Ammon's horn (tissue), 1 donor: ENCODE measurements around the gene PSMC4.

Source experiments
- DNase-seq: peaks from one replicate; pipeline ENCODE4 v3.0.0-alpha.2; 2016; ENCODE audit warnings: low spot score

The PSMC4 gene

DNA sequence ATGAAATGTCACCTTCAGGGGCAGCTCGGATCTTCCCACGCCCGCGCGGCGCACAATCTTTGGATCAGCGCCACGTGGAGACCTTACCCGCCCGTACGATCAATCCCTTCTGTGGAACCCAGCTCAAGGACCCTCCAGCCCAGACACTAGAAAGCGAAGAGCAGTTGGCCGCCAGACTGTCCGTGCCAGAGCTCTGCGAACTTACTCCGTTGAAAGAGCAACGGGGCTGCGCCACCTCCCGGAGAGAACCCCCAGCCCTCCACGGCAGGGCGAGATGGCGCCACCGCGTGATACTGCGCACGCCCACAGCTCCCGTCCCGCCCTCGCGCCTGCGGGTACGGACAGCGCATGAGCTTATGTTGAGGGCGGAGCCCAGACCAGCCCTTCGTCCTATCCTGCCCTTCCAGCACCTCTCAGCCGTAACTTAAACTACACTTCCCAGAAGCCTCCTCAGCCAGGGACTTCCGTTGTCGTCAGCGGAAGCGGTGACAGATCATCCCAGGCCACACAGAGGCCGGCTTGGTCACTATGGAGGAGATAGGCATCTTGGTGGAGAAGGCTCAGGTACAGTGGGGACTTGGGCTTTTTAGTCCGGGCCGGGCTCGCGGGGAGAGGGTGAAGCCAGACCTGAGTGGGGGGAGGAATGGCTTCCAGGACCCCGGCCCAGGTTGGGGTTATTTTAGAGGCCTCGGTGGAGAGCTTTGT lies at the start of gene PSMC4:
Gene PSMC4, plus strand, starts transcription at position 491 of the 705 bp plus-strand sequence. Its CDS starts 38 bp downstream, at position 529.
- peak; percentile 100 for DNase-seq

DNA sequence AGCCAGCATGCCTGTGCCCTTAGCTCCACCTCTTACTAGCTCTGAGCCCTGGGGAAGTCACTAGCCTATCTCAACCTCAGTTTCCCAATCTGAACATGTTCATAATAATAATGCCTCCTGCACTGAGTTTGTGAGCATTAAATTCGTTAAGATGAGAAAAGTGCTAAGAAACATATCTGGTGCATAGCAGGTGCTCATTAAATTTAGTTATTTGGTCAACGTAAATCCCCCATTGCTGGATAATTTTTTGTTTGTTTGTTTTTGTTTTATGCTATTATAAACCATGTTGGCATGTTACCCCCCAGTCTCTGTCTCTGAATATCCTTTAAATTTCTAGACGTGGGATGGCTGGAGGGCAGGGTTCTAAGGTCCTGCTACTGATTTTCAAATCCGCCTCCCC lies 47.1 kb upstream of the PSMC4 start:
- DNase-seq: no peak

DNA sequence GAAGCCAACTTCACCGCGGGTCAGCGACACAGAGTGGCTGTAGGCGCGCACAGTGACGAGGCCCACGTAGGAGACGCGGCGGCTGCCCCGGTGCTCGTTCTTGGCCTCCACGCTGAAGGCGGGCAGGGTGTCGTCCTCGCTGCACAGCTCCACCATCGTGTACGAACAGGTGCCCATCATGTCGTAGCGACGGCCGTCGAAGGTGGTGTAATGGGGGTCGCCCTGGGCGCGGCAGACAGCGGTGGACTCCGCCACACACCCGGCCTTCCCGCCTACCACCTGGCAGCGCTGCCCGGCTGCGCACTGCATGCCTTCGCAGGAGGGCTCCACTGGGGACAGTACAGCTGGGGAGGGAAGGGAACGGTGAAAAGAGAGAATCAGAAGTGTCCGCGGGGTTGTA lies 46.6 kb upstream of the PSMC4 start:
- DNase-seq: no peak

DNA sequence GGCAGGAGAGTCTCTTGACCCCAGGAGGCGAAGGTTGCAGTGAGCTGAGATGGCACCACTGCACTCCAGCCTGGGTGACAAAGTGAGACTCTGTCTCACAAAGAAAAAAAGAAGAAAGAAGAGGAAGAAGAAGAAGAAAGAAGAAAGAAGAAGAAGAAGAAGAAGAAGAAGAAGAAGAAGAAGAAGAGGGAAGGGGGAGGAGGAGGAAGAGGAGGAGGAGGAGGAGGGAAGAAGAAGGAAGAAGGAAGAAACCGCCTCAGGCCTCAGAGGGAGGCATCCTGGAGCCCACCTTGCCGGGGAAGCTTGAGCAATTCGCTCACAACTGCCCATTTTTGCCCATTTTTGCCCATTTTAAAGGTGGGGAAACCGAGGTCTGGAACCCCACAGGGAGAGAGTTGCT lies 46.0 kb upstream of the PSMC4 start:
- DNase-seq: no peak

DNA sequence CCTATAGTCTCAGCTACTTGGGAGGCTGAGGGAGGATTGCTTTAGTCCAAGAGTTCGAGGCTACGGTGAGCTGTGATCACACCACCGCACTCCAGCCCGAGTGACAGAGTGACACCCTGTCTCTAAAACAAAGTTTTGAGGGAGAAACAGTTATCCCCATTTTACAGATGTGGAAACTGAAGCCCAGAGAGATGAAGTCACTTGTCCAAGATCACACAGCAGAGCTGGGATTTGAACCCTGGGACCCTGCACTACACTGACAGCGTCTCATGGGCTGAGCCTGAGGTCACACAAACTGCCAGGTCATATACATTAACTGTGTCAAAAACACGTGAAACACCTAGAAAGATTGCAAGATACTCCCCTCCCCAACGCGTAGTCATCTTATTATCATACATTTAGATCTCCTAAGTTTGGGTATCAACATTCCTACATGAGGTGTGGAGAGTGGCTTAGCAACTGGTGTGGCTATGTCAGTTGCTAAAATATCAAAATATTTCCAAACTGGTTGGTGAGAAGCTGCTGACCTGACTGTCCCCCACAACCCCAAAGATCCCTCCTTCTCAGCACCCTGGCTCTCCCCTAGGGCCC lies 44.7 kb upstream of the PSMC4 start:
- DNase-seq: no peak

DNA sequence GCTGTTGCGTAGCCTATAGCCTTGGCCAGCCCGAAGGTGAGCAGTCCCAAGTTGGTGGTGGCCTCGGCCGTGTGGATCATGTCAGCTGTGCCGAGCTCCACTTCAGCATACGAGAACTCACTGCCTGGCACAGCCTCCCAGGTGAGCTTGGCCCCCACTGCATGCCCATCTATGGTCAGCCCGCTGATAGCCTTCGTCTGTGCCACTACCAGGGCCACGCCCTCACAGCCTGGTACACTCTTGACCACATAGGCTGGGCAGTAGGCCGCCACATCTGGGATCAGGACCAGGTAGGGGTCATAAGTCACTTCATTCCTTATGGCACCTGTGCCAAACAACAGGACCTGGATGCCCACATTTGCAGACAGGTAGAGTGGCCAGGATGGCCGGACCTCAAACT lies 43.9 kb upstream of the PSMC4 start:
- DNase-seq: no peak

DNA sequence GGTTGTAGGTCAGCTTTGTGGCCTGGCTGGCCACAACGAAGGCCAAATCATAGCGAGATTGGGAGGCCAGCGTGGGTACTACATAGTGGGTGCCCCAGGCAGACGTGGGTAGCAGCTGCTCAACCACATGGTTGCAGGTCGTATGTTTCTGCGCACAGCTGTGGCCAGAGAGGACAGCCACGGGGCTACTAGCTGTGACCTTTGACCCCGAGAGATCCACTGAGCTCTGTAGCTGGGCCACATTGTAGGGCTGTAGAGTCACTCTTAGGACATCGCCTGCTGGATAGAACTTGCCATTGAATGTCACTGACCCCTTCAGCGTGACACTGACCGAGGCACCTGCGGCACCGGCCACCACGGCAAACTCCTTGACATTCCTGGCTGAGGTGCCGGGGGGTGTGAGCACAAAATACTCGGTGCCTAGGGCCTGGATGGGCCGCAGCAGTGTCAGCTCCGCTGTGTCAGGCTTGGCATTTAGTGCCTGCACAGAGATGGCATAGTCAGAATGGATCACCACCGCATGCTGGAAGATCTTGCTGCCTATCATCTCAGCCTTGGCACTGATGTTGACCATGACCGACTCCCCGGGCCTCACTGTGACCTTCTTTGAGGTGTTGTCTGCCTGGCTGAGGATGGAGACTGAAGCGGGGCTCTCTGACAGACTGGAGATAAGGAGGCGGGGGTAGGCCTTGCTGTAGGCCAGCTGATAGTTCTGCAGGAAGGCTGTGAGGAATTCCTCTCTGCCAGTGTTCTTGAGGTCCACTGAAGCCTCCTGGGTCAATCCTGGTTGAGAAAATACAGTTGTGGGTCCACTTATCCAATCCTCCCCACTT lies 43.2 kb upstream of the PSMC4 start:
- DNase-seq: no peak

DNA sequence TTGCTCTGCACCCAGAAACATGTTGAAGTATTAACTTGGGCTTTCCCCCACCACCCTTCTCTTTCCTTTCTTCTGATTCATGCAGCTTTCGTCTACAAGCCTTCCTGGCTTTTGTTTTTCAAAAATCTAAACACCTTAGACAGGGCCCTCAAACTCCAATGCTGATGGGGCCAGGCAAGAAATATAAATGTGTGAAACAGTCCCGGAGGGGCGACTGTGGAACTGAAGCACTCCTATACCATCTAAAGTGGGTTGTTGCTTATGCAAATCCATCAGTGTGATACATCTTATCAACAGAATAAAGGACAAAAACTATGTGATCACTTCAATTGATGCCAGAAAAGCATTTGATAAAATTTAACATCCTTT lies 42.6 kb upstream of the PSMC4 start:
- DNase-seq: no peak

DNA sequence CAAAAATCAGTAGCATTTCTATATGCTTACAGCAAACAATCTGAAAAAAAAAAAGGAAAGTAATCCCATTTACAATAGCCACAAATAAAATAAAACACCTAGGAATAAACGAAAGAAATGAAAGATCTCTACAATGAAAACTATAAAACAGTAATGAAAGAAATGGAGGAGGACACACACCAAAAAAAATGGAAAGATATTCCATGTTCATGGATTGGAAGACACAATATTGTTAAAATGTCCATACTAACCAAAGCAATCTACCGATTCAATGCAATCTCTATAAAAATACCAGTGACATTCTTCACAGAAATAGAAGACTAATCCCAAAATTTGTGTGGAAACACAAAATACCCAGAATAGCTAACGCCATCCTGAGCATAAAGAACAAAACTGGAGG lies 41.2 kb upstream of the PSMC4 start:
- no peak for DNase-seq

DNA sequence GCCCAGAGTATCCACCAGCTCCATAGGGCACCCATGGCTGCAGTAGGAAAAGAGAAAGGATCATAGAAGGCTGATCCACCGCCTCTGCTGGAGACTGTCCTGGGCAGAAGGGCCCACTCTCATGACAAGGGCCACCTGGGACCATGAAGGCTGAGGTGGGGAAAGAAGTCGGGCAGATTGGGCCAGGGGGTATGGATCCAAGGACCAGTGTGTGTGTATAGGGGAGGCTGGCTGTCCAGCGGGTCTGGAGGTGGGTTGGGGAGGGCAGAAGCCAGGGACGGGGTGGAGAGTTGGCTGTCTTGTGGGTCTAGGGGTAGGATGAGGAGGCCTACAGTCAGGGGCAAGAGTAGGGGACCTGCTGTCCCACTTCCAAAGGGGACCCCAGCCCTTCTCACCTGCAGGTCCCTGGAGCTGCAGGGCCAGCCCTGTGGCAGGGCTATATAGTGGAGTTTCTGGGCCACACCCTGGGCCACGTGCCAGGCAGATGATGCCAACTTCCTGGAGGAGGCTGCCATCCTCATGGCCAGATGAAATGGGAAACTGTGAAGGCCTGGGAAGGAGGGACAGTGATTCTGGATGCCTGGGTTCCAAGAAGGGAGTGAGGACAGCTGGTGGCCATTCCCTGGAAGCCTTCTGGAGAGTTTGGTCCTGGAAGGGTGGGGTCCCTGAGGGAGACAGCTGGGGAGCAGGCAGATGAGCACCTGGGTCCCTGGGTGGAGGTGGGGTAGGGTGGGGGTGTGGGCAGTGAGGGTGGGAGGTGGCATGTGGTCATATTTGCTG lies 36.2 kb upstream of the PSMC4 start, which contains the start of gene FCGBP:
Gene FCGBP, minus strand, starts transcription at position 51 of the 780 bp plus-strand sequence.
- no peak for DNase-seq

DNA sequence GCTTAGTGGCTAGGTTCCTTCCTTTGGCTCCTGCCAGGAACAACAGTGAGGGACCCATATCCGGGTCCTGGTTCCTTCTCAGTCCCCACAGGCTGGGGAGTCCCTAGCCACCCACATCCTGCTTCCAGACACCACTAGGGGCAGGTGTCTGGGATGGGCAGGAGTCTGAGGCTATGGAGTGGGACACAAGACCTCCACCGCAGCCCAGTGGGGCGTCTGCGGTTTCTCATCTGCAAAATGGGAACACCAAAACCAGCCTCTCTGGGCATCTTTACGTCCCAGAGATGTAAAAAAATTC lies 35.7 kb upstream of the PSMC4 start:
- no peak for DNase-seq

DNA sequence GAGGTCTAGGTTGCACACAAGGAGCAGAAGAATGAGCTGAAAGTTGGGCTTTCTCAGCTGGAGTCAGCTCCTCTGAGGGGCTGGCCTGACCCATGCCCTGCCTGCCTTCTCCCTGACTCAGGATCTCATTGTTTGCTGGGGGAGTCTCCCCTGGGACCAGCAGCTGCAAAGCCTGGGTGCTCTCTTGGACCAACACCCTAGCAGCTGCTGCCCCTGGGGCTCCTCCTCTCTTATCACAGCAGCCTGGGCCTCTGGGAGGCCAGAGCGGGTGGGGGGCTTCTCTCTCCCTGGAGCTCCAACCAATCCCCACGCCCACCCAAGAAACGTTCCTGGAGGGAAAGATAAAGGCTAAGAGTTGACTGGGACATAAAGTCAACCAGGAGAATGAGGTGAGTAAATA lies 34.9 kb upstream of the PSMC4 start:
- DNase-seq: no peak

DNA sequence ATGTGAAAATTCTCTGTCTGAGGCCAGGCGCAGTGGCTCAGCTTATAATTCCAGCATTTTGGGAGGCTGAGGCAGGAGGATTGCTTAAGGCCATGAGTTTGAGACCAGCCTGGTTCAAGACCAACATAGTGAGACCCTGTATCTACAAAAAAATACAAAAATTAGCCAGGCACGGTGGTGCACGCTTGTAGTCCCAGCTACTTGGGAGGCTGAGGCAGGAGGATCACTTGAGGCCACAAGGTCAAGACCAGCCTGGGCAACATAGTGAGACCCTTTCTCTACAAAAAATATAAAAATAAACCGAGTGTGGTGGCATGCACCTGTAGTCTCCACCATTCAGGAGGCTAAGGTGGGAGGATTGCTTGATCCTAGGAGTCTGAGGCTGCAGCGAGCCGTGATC lies 34.3 kb upstream of the PSMC4 start:
- DNase-seq: no peak

DNA sequence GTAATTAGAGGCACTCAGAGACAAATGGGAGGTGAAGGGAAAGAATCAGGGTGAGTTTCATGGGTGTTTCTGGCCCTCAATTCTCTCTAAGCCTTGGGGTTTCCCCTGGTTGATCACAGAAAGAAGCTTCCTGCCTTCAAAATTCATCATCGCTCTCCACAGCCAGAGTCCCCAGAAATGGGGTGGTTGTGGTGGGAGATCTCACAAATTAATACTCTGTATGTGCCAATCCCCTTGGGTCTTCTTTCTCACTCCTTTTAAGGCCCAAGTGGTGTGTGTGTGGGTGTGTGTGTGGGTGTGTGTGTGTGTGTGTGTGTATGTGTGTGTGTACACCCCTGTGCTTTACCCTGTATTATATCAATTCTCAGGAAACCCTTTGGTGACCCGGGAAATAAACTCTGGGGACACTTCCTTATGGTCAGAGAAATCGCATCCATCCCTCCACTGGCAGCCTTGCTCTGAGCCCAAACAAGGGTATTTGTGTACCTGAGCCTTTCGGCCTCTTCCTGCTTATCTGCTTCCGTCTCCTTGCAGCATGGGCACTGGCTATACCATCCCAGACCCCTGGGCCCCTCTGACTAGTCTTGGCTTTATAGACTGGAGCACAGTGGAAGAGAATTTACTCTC lies 33.8 kb upstream of the PSMC4 start:
- DNase-seq: no peak

DNA sequence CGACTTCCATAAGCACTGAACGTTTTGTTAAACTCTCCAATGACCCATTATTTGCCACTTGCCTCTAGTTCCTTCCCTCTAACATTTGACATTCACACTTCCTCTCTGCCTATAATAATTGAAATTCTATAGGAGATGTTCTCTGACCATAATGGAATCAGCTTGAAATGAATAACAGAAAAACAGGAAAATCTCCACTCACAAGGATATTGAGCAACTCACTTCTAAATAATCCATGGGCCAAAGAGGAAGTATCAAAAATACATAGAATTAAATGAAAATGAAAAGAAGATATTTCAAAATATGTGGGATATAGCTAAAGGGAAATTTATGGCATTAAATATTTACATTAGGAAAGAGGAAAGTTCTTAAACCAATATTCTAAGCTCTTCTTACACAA lies 33.2 kb upstream of the PSMC4 start:
- DNase-seq: no peak

DNA sequence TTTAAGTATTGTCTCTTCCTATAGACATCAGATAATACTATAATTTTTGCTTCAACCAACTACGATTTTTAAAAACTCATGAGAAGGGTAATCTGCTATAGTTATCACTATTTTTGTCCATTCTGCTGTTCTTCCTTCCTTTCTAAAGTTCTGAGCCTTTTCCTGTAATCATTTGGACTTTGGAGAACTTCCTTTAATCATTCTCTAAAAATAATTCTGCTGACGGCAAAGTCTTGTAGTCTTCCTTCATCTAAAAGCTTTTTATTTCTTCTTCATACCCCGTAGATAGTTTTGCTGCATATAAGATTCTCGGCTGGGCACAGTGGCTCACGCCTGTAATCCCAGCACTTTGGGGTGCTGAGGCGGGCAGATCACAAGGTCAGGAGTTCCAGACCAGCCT lies 31.4 kb upstream of the PSMC4 start:
- no peak for DNase-seq

DNA sequence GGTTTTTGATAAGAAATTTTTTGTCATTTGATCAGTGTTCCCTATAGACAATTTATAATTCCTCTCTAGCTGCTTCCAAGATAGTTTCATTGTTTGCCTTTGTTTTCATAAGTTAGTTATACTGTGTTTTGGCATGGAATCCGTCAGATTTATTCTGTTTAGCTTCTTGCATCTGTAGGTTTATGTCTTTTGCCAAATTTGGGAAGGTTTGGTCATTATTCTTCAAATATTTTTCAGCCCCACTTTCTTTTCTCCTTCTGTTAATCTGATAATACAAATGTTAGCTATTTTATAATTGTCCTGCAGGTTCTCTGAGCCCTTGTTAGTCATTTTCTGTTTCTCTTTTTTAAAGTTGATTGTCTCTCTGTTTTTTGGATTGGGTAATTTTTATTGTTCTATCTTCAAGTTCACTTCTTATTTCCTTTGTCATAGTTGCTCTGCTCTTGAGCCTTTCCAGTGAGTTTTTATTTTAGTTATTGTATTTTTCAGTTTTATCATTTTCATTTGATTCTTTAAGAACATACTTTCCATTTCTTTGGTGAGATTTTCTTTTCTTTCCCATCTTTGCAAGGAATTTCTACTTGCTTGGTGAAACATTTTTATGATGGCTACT lies 30.6 kb upstream of the PSMC4 start:
- no peak for DNase-seq

DNA sequence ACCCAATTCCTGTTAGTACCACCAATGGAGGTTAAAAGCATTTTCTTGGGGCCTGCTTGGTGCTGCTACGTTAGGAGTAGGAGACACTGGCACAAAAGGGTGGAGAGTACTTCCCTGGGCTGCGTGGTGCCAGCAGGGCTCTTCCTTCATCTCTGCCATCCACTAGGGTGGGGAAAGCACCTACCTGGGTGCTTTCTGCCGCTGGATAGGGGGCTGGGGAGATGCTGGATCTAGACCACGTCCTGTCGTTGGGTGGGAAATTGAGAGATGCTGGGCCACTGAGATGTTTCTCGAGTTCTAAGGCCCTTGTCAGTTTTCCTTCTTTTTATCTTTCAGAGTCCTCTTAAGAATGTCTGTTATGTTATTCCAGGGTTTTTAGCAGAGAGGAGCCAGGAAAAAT lies 29.8 kb upstream of the PSMC4 start:
- no peak for DNase-seq

DNA sequence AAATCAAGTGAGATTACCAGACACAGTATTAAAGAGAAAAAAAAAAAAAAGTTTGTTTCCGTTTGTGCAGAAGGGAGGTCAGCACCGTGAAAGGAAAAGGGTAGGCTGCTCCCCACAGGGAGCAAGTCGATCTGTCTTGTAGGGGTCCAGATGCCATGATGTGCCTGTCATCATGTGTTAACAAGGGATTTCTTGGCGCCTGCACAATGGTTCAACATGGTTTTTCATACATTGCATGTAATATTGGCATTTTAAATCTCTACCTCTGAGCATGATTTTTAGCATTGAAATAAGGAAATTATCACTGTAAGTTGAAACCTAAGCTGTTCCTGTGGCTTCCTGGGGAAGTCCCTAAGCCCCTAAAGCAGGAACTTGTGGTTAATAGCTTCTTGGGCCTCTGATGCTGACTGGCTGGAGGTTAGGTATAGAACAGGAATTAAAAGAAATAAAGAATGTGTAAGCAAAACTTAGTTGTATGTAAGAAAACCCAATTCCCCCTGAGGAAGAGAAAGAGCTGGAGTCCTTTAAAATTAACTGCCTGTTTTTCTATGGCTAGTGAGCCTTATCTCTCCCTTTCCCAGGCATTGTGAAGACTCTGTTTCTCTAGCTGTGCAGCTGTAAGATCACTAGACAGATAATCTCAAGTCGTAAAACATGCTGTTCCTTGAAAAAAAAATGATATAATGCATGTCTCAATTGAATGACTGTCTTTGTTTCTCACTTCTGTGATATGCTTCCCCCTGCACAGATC lies 29.2 kb upstream of the PSMC4 start:
- DNase-seq: peak; percentile 65

DNA sequence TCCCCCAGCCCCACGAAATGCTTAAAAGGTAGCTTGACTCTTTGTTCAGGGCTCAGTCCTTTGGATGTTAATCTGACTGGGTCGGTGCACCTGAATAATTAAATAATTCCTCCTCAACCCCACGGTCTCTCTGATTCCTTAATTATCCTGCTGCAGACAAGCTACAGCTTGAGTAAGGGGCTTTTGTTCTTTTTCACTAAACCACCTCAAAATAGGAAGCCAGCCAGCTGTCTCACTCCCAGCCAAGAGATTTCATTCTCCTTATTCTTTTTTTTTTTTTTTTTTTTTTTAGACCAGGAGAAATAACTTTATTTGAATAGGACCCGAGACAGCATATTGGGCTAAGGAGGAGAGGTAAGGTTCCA lies 28.6 kb upstream of the PSMC4 start:
- no peak for DNase-seq

DNA sequence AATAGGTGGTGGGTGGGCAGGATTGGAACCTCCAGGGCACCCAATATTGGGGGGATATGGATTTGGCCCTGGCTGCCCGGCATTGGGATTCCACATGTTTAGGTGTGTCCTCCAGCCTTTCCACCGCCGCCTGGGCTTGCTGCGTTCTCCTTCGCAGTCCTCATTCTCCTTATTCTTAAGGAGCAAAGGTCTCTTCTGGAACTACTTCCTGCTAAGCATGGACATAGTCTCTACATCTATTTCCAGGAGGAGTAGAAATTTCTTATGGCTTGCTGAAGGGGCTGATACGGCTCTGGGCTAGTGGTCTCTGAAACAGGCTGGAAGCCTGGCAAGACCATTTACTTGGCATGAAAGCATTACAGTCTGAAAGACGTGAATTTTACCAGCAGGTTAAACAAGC lies 27.4 kb upstream of the PSMC4 start:
- no peak for DNase-seq
